Measurements from ENCODE around the gene IFI44. TPM values are rescaled to one million over a fixed set of nuclear protein-coding genes. Genes with fewer than 3 reads are reported as not detected.

Gene IFI44
- total RNA-seq: 8.2 TPM
- long read RNA-seq, partial matches to known transcripts: 0 of 1 reads
- long read RNA-seq, other reads (novel, unspliced or antisense): 1 of 1 reads

GRCh38 chr1:78649628-78650027 is at the start of gene IFI44:
TSS of gene IFI44 (plus strand) at chr1:78649831. CDS start at chr1:78650196, 365 bp downstream.
- peak; percentile 82 for DNase-seq (ENCODE audit: low spot score)
- intact Hi-C loops (cut with DNase I): loop anchor here (1.0 kb wide), 1 partner anchor 29 kb away; the partner anchor contains the start of gene IFI44L

GRCh38 chr1:78601068-78601467 is 48.6 kb upstream of the IFI44 start:
- no peak for DNase-seq (ENCODE audit: low spot score)
- intact Hi-C loops (cut with DNase I): no loop called here

GRCh38 chr1:78603206-78603605 is 46.4 kb upstream of the IFI44 start:
- intact Hi-C loops (cut with DNase I): no loop called here
- no peak for DNase-seq (ENCODE audit: low spot score)

GRCh38 chr1:78604643-78605042 is 45.0 kb upstream of the IFI44 start:
- intact Hi-C loops (cut with DNase I): loop anchor here (5.0 kb wide), 2 partner anchors 457 to 472 kb away; no protein-coding TSS in a partner anchor

GRCh38 chr1:78606274-78606673 is 43.4 kb upstream of the IFI44 start:
- DNase-seq (ENCODE audit: low spot score): no peak
- intact Hi-C loops (cut with DNase I): loop anchor here (5.0 kb wide), 2 partner anchors 459 to 474 kb away; no protein-coding TSS in a partner anchor

More at GRCh38 chr1:78604643-78605042, 45.0 kb upstream of the IFI44 start:
- DNase-seq (ENCODE audit: low spot score): no peak

GRCh38 chr1:78607334-78607927 is 42.2 kb upstream of the IFI44 start:
- DNase-seq (ENCODE audit: low spot score): no peak
- intact Hi-C loops (cut with DNase I): loop anchor here (5.0 kb wide), 2 partner anchors 460 to 475 kb away; no protein-coding TSS in a partner anchor

- intact Hi-C loops (cut with DNase I): loop anchor here (5.0 kb wide), 2 partner anchors 461 to 476 kb away; no protein-coding TSS in a partner anchor
- no peak for DNase-seq (ENCODE audit: low spot score)
Measured at GRCh38 chr1:78607944-78608343, 41.7 kb upstream of the IFI44 start.

GRCh38 chr1:78617615-78618026 is 32.0 kb upstream of the IFI44 start:
- no peak for DNase-seq (ENCODE audit: low spot score)
- intact Hi-C loops (cut with DNase I): no loop called here

- intact Hi-C loops (cut with DNase I): no loop called here
- no peak for DNase-seq (ENCODE audit: low spot score)
Measured at GRCh38 chr1:78619032-78619431, 30.6 kb upstream of the IFI44 start.

- intact Hi-C loops (cut with DNase I): no loop called here
- no peak for DNase-seq (ENCODE audit: low spot score)
Measured at GRCh38 chr1:78619446-78619802, 30.2 kb upstream of the IFI44 start.

GRCh38 chr1:78619803-78620579 is 29.6 kb upstream of the IFI44 start, which contains the start of gene IFI44L:
TSS of gene IFI44L (plus strand) at chr1:78620448. CDS start at chr1:78627916, 7,468 bp downstream.
- DNase-seq (ENCODE audit: low spot score): no peak
- intact Hi-C loops (cut with DNase I): loop anchor here (1.0 to 5.0 kb wide), 2 partner anchors 30 to 217 kb away; no protein-coding TSS in a partner anchor

- DNase-seq (ENCODE audit: low spot score): no peak
- intact Hi-C loops (cut with DNase I): loop anchor here (1.0 to 5.0 kb wide), 2 partner anchors 30 to 217 kb away; no protein-coding TSS in a partner anchor
Measured at GRCh38 chr1:78620666-78621065, 29.0 kb upstream of the IFI44 start.

GRCh38 chr1:78622548-78622947 is 27.1 kb upstream of the IFI44 start:
- intact Hi-C loops (cut with DNase I): loop anchor here (5.0 kb wide), 1 partner anchor 215 kb away; no protein-coding TSS in a partner anchor
- DNase-seq (ENCODE audit: low spot score): no peak

- intact Hi-C loops (cut with DNase I): loop anchor here (5.0 kb wide), 1 partner anchor 213 kb away; no protein-coding TSS in a partner anchor
- no peak for DNase-seq (ENCODE audit: low spot score)
Measured at GRCh38 chr1:78624035-78624434, 25.6 kb upstream of the IFI44 start.

- DNase-seq (ENCODE audit: low spot score): no peak
- intact Hi-C loops (cut with DNase I): no loop called here
Measured at GRCh38 chr1:78627321-78627720, 22.3 kb upstream of the IFI44 start.

- intact Hi-C loops (cut with DNase I): no loop called here
Measured at GRCh38 chr1:78630600-78630999, 19.0 kb upstream of the IFI44 start.

GRCh38 chr1:78633209-78633608 is 16.4 kb upstream of the IFI44 start:
- intact Hi-C loops (cut with DNase I): no loop called here
- DNase-seq (ENCODE audit: low spot score): no peak

More at GRCh38 chr1:78630600-78630999, 19.0 kb upstream of the IFI44 start:
- DNase-seq (ENCODE audit: low spot score): no peak

GRCh38 chr1:78640462-78640861 is 9.2 kb upstream of the IFI44 start:
- intact Hi-C loops (cut with DNase I): no loop called here
- no peak for DNase-seq (ENCODE audit: low spot score)

GRCh38 chr1:78641558-78641957 is 8.1 kb upstream of the IFI44 start:
- DNase-seq (ENCODE audit: low spot score): no peak
- intact Hi-C loops (cut with DNase I): no loop called here

GRCh38 chr1:78645723-78646122 is 3.9 kb upstream of the IFI44 start:
- intact Hi-C loops (cut with DNase I): no loop called here
- no peak for DNase-seq (ENCODE audit: low spot score)
